GM23338 (cell line): ENCODE measurements around the gene DTX1. TPM values are rescaled to one million over a fixed set of nuclear protein-coding genes. Genes with fewer than 3 reads are reported as not detected.

Experiments used
- ATAC-seq: fragments of 200-7000 bp; cut with Tn5 transposase; 3 replicates; pipeline ENCODE4 v1.9.1; 2020
- DNase-seq: peaks from one replicate; pipeline ENCODE4 v3.0.0-alpha.2; 2015; ENCODE audit warnings: low spot score
- H2AFZ ChIP-seq: fragments of 200-600 bp; sonication (generic); 2 replicates; pipeline ENCODE4 v1.8.0; 2016; ENCODE audit warnings: antibody characterized with exemption, mild to moderate bottlenecking, moderate library complexity
- H3F3A ChIP-seq: fragments of 200-600 bp; sonication (generic); replicated peaks from 2 replicates; pipeline ENCODE4 v1.8.0; 2017; ENCODE audit warnings: antibody characterized with exemption, mixed run types, low read depth
- H3K27ac ChIP-seq: fragments of 200-600 bp; sonication (generic); 2 replicates; pipeline ENCODE4 v1.6.1; 2016; ENCODE audit warnings: low read depth
- H3K27me3 ChIP-seq: fragments of 200-600 bp; sonication (generic); 2 replicates; pipeline ENCODE4 v1.8.0; 2016; ENCODE audit warnings: mild to moderate bottlenecking, mixed run types, moderate library complexity; ENCODE audit not compliant: insufficient read depth
- H3K36me3 ChIP-seq: fragments of 200-600 bp; sonication (generic); 2 replicates; pipeline ENCODE4 v1.8.0; 2016; ENCODE audit warnings: mild to moderate bottlenecking; ENCODE audit not compliant: insufficient read depth
- H3K4me1 ChIP-seq: fragments of 200-600 bp; sonication (generic); 2 replicates; pipeline ENCODE4 v1.8.0; 2016; ENCODE audit warnings: mild to moderate bottlenecking, moderate library complexity; ENCODE audit not compliant: insufficient read depth
- H3K4me2 ChIP-seq: fragments of 200-600 bp; sonication (generic); 2 replicates; pipeline ENCODE4 v1.7.1; 2017; ENCODE audit warnings: mixed run types
- H3K4me3 ChIP-seq: fragments of 200-600 bp; sonication (generic); 2 replicates; pipeline ENCODE4 v1.6.1; 2016; ENCODE audit warnings: mixed run types
- H3K79me2 ChIP-seq: fragments of 200-600 bp; sonication (generic); replicated peaks from 2 replicates; pipeline ENCODE4 v1.8.0; 2017; ENCODE audit warnings: mild to moderate bottlenecking; ENCODE audit not compliant: insufficient read depth
- H3K9me2 ChIP-seq: fragments of 200-600 bp; sonication (generic); 2 replicates; pipeline ENCODE4 v1.8.0; 2017; ENCODE audit not compliant: insufficient read depth
- H4K20me1 ChIP-seq: fragments of 200-600 bp; sonication (generic); replicated peaks from 2 replicates; pipeline ENCODE4 v1.8.0; 2017; ENCODE audit warnings: mild to moderate bottlenecking; ENCODE audit not compliant: insufficient read depth
- H3K27ac Mint-ChIP-seq: 2 replicates; pipeline ENCODE4 v1.8.0; 2020; ENCODE audit warnings: inconsistent platforms, mild to moderate bottlenecking, moderate library complexity, mixed read lengths
- H3K27me3 Mint-ChIP-seq: 3 replicates; pipeline ENCODE4 v1.8.0; 2022; ENCODE audit warnings: low read depth, mild to moderate bottlenecking, moderate library complexity, mixed read lengths, inconsistent platforms; ENCODE audit not compliant: insufficient read depth, poor library complexity
- H3K36me3 Mint-ChIP-seq: 3 replicates; pipeline ENCODE4 v1.8.0; 2021; ENCODE audit warnings: low read depth, mild to moderate bottlenecking, inconsistent platforms, moderate library complexity, mixed read lengths
- H3K4me1 Mint-ChIP-seq: 3 replicates; pipeline ENCODE4 v1.8.0; 2020; ENCODE audit warnings: mild to moderate bottlenecking, inconsistent platforms, mixed read lengths
- H3K4me3 Mint-ChIP-seq: 3 replicates; pipeline ENCODE4 v1.8.0; 2021; ENCODE audit warnings: moderate library complexity, mild to moderate bottlenecking, inconsistent platforms, mixed read lengths
- H3K9me3 Mint-ChIP-seq: 3 replicates; pipeline ENCODE4 v1.8.0; 2020; ENCODE audit warnings: moderate library complexity, mild to moderate bottlenecking, inconsistent platforms, mixed read lengths
- CREB1 ChIP-seq: fragments of 250-450 bp; sonication (Bioruptor Pico); IDR thresholded peaks from 2 replicates; pipeline ENCODE4 v1.5.0; 2020; ENCODE audit warnings: low read depth, mild to moderate bottlenecking, moderate library complexity
- ETS1 ChIP-seq: IDR thresholded peaks from 2 replicates; pipeline ENCODE4 v1.6.1; 2016; ENCODE audit warnings: antibody characterized with exemption
- EZH2 ChIP-seq: fragments of 200-600 bp; sonication (generic); IDR thresholded peaks from one replicate; pipeline ENCODE4 v1.8.0; 2017; ENCODE audit warnings: antibody characterized with exemption, mild to moderate bottlenecking, low read depth; ENCODE audit not compliant: unreplicated experiment
- EZH2phosphoT487 ChIP-seq: fragments of 200-600 bp; sonication (generic); IDR thresholded peaks from one replicate; pipeline ENCODE4 v1.8.1; 2018; ENCODE audit warnings: antibody characterized with exemption; ENCODE audit not compliant: unreplicated experiment
- JUNB ChIP-seq: IDR thresholded peaks from one replicate; pipeline ENCODE4 v1.6.1; 2016; ENCODE audit warnings: antibody characterized with exemption; ENCODE audit not compliant: unreplicated experiment
- NANOG ChIP-seq: IDR thresholded peaks from 2 replicates; pipeline ENCODE4 v1.6.1; 2016; ENCODE audit warnings: antibody characterized with exemption, borderline replicate concordance
- POLR2AphosphoS5 ChIP-seq: IDR thresholded peaks from 2 replicates; pipeline ENCODE4 v1.6.1; 2016; ENCODE audit warnings: antibody characterized with exemption, low read depth
- REST ChIP-seq: IDR thresholded peaks from one replicate; pipeline ENCODE4 v1.6.1; 2018; ENCODE audit warnings: antibody characterized with exemption; ENCODE audit not compliant: unreplicated experiment
- STAT1 ChIP-seq: IDR thresholded peaks from one replicate; pipeline ENCODE4 v1.6.1; 2016; ENCODE audit warnings: antibody characterized with exemption; ENCODE audit not compliant: unreplicated experiment
- ZNF114 ChIP-seq: fragments of 250-450 bp; sonication (Bioruptor Pico); IDR thresholded peaks from 2 replicates; pipeline ENCODE4 v1.5.0; 2020; ENCODE audit warnings: mild to moderate bottlenecking, moderate library complexity
- ZNF331 ChIP-seq: fragments of 250-450 bp; sonication (Bioruptor Pico); IDR thresholded peaks from 2 replicates; pipeline ENCODE4 v1.5.0; 2020; ENCODE audit warnings: low read depth, mild to moderate bottlenecking, moderate library complexity
- ZNF462 ChIP-seq: fragments of 250-450 bp; sonication (Bioruptor Pico); IDR thresholded peaks from 2 replicates; pipeline ENCODE4 v1.5.0; 2020; ENCODE audit warnings: mild to moderate bottlenecking, moderate library complexity
- polyA plus RNA-seq: library from polyadenylated mRNA; unstranded; fragments of >200 nt; fragmentation: Nextera tagmentation; extraction: Ambion mirVana; gene quantifications from 2 replicates; pipeline ENCODE4 v1.2.1, GENCODE V29; 2016
- total RNA-seq: library from RNA; depleted of rRNA; stranded (reverse); fragments of >200 nt; shearing (Covaris generic); gene quantifications from 2 replicates; pipeline ENCODE4 v1.2.3, GENCODE V29; 2014
- TF ChIP-seq, protein P1 (sequence below), 2 experiments: fragments of 200-600 bp in 1 of 2; sonication (generic) in 1 of 2; conservative IDR thresholded peaks; 2 replicates each; pipeline versions ENCODE4 v1.5.1 to v1.6.1; 2016 to 2017; ENCODE audit warnings: antibody characterized with exemption in 2 of 2, low read depth in 2 of 2, mild to moderate bottlenecking in 2 of 2, moderate library complexity in 1 of 2

DTX1 gene
- total and polyA plus RNA-seq, 2 experiments from 2014 or later = 1.6 to 9.0 TPM

GRCh38 chr12:113105606-113106271 lies 49.2 kb downstream of the DTX1 start:
- no peaks in the 10 kb centered on the region for H3K9me3 Mint-ChIP-seq
- DNase-seq (no peak), ATAC-seq (no peak; the same call in 2 of the 3 replicates)
- peaks cover 6% of the 10 kb centered on the region for H3K27me3 Mint-ChIP-seq
- Histone ChIP-seq H3K4me3 (no peak overlapping the region), H3K79me2 (no peaks in the 10 kb centered on the region), H3K4me2 (no peak overlapping the region), H3K36me3 (no peaks in the 10 kb centered on the region), H4K20me1 (no peaks in the 10 kb centered on the region), H3K27ac (no peak overlapping the region), H3F3A (no peaks in the 10 kb centered on the region), H3K9me2 (no peaks in the 10 kb centered on the region), H2AFZ (no peak overlapping the region), H3K27me3 (no peaks in the 10 kb centered on the region), H3K4me1 (no peaks in the 10 kb centered on the region)
- peaks cover 3% of the 10 kb centered on the region; the same call in 1 of the 3 replicates for H3K36me3 Mint-ChIP-seq
- H3K4me1 Mint-ChIP-seq = no peaks in the 10 kb centered on the region; the same call in 2 of the 3 replicates
- no peak overlapping the region for H3K27ac Mint-ChIP-seq
- H3K4me3 Mint-ChIP-seq = no peak overlapping the region
- TF ChIP-seq ZNF114 (no peak), ZNF331 (no peak), EZH2phosphoT487 (no peak), REST (no peak), EZH2 (no peak), POLR2AphosphoS5 (no peak), ETS1 (no peak), JUNB (no peak), CREB1 (CRISPR knock-in tag) (no peak), NANOG (no peak), STAT1 (no peak), ZNF462 (CRISPR knock-in tag) (no peak)
- TF ChIP-seq, protein P1, sequence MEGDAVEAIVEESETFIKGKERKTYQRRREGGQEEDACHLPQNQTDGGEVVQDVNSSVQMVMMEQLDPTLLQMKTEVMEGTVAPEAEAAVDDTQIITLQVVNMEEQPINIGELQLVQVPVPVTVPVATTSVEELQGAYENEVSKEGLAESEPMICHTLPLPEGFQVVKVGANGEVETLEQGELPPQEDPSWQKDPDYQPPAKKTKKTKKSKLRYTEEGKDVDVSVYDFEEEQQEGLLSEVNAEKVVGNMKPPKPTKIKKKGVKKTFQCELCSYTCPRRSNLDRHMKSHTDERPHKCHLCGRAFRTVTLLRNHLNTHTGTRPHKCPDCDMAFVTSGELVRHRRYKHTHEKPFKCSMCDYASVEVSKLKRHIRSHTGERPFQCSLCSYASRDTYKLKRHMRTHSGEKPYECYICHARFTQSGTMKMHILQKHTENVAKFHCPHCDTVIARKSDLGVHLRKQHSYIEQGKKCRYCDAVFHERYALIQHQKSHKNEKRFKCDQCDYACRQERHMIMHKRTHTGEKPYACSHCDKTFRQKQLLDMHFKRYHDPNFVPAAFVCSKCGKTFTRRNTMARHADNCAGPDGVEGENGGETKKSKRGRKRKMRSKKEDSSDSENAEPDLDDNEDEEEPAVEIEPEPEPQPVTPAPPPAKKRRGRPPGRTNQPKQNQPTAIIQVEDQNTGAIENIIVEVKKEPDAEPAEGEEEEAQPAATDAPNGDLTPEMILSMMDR (conservative IDR thresholded peaks at IDR 0.05; ENCODE audit: low read depth in 2 of 2) = no peak
